GM21367 (cell line): ENCODE data around the gene SACS.
A peak's percentile ranks its signal among the peaks of the same experiment; 100 is the strongest.

Experiments used
- ATAC-seq: cut with Tn5 transposase; IDR thresholded peaks from one replicate; pipeline ENCODE4 v1.9.1; 2021; ENCODE audit not compliant: unreplicated experiment

SACS gene, protein sequence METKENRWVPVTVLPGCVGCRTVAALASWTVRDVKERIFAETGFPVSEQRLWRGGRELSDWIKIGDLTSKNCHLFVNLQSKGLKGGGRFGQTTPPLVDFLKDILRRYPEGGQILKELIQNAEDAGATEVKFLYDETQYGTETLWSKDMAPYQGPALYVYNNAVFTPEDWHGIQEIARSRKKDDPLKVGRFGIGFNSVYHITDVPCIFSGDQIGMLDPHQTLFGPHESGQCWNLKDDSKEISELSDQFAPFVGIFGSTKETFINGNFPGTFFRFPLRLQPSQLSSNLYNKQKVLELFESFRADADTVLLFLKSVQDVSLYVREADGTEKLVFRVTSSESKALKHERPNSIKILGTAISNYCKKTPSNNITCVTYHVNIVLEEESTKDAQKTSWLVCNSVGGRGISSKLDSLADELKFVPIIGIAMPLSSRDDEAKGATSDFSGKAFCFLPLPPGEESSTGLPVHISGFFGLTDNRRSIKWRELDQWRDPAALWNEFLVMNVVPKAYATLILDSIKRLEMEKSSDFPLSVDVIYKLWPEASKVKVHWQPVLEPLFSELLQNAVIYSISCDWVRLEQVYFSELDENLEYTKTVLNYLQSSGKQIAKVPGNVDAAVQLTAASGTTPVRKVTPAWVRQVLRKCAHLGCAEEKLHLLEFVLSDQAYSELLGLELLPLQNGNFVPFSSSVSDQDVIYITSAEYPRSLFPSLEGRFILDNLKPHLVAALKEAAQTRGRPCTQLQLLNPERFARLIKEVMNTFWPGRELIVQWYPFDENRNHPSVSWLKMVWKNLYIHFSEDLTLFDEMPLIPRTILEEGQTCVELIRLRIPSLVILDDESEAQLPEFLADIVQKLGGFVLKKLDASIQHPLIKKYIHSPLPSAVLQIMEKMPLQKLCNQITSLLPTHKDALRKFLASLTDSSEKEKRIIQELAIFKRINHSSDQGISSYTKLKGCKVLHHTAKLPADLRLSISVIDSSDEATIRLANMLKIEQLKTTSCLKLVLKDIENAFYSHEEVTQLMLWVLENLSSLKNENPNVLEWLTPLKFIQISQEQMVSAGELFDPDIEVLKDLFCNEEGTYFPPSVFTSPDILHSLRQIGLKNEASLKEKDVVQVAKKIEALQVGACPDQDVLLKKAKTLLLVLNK (N-terminal part only)

DNA sequence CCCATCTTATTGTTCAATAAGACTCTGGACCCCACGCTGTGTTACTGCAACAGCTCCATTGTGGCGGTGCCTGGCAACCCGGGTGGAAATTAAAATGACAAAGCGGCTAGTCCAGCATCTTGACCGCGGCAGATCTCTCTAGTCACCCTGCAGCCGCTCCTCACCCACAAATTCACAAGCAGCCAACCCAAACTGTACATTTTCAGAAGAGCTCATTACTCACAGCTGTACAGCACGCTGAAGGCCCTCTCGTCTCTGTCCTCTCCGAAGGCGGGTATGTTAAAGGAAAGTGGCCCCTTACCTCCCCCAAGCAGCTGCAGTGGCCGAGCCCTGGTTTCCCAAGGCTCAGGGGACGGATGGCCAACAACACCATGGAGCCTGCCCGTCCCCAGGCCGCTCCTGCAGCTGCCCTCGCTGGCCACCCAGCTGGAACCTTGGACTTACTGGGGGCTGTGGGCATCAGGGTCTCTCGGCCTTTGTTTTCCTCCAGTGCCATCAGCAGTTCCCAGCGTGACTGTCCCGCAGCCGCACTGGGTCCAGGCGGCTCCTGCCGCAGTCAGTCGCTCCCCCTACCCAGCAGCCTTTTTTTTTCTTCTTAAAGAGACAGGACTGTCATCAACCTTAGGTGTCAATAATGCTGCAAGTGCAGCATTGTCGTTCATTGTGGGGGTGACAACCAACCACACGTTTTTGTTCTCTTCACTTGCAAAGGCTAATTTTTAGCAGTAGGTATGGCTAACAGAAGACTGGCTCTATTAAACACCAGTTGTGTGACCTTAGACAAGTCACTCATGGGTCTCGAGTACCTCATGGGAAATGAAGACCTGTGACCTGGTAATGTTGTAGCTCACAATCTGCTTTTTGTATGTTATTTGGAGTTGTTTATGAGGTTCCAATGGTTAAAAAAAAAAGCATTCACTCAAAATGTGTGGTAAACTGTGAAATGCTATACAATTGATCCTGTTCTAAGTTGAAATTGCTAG lies at the start of gene SACS:
Gene SACS (minus strand): TSS at position 532 of the 983 bp plus-strand sequence. CDS start 22,463 bp downstream, outside the sequence.
- ATAC-seq: no peak

GRCh38 chr13:23480324-23480723 lies 46.8 kb upstream of the SACS start:
- no peak for ATAC-seq

DNA sequence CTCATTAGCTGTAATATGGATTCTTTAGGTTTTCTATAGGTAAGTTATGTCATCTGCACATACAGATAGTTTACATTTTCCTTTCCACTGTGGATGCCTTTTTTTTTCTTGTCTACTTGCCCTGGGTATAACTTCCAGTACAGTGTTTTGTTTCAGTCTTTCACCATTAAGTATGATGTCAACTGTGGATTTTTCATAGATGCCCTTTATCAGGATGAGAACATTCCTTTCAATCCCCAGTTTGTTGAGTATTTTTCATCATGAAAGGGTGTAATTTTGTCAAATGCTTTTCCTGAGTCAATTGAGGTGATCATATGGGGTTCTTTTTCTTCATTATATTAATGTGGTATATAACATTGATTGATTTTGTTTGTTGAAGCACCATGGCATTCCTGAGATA lies 43.6 kb upstream of the SACS start:
- ATAC-seq: no peak

DNA sequence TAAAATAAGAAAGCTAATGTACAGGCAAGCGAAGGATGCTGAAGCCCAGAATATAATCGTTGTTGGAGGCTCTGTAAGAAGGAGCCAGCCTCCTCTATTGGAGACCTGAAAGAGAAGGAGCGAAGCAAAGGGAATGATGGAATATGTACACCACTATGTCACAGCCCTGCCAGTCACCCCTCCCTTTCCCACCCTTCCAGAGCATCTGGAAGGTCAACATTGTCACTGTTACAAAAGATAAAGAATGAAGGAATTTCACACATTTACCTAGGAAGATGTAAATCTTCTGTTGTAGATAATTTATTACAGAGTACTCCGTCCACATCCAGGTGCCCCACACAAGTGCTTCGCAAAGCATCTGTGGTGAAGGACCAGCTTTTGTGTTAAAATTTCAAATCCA lies 39.7 kb upstream of the SACS start:
- ATAC-seq: no peak

DNA sequence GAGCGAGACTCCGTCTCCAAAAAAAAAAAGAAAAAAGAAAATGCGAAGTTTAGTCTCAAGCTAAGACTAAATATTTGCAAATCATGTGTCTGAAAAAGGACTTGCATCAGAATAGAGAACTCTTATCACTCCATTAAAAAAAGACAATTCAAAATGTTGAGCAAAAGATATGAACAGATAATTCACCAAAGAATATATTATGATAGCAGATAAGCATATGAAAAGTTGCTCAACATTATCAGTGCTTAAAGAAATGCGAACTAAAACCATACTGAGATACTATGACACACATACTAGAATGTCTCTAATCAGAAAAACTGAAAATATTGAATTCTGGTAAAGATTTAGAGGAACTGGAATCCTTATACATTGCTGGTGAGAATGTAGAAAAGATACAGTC lies 38.7 kb upstream of the SACS start:
- no peak for ATAC-seq

- ATAC-seq: no peak
Measured at GRCh38 chr13:23470790-23471614, 37.5 kb upstream of the SACS start.

GRCh38 chr13:23469951-23470421 lies 36.5 kb upstream of the SACS start:
- ATAC-seq: no peak

DNA sequence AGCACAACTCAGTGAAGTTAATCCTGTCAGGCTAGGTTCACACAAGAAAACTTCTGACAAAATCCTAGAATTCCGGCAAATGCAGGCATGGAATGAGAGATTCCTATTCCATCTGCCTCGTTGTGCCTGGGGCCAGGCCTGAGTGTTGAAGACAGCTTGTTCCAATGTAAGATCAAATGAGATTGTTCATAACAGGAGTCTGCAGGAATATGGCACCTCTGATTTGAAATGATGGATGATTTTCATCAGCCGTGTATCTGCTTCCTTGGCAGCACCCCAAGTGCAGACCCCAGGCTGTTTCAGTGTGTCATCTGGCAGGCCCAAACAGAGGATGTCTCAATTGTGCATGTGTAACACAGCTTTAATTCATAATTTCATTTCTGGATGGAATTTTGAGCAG lies 35.3 kb upstream of the SACS start:
- ATAC-seq: no peak

GRCh38 chr13:23467932-23468278 lies 34.4 kb upstream of the SACS start:
- no peak for ATAC-seq

DNA sequence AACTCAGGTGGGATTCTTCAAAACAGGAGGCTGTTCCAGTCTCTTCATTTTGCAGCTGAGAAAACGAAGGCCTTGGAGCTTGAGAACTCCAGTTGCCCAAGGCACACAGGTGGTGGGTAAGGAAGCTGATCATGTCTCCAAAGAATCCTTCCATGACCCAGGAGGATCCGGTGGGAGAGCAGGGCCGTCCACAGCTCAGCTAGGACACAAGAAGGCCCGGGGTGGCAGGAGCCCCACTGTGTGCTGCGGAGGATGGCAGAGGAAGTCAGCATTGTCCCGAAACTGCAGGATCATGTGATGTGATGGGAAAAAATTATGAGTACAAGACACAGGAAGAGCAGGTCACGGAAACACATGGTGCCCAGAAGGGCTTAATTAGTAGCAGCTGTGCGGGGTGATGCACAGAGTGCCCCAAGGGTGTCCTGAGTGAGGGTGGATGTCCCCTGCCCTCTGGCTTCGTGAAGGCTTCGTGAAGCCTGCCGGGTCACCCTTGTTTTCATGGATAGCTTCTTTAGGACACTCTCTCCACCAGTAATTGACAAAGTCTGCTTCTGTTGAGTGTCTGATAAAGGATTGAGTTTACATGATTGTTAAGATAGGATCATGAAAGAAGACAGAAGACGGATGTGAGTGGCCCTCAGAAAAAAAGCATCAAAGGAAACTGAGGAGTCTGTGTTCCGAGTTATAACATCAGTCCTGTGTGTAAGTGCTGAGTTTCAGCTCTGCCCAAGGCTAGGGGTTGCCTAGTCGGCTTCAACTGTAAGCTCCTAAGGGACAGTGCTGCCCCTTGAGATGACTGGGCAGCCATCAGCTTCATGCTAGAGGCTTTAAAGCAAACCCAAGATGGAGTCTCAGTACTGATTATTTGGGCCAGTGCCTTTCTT lies 33.8 kb upstream of the SACS start:
- no peak for ATAC-seq

GRCh38 chr13:23466144-23467002 lies 32.9 kb upstream of the SACS start:
- ATAC-seq: peak; percentile 88

GRCh38 chr13:23463661-23464060 lies 30.2 kb upstream of the SACS start:
- no peak for ATAC-seq

DNA sequence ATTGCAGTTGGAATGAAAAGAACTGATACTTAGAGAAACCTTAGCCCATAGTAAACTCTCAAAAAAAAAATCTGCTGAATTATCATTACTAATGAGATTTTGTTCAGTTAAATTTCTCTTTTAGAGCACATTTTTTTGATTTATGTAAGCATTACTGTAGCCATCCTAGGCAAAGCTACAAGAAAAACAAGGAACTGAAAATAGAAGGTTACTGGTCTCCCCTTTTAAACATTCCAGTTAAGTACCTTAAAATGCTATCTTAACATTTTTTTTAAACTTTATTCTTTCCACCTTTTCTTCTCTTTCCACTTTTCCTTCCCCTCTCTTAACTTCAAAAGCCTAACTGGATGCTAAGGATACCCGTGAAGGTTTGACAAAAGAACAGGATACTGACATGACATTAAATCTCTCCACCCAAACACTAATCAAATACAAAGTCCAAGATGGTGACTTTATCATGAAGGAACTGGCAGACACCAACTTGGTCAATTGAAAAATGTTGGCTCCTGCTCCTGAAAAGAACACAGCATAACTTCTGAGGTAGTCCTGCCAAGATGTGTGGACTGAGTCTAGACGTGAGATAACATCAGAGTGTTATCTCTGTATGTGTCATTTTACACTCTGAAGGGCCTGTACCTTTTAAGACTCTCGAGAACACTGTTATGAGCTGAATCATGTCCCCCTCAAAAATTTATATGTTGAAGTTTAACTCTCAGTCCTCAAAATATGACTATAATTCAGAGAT lies 29.5 kb upstream of the SACS start:
- ATAC-seq: no peak

- ATAC-seq: no peak
Measured at GRCh38 chr13:23461544-23461943, 28.0 kb upstream of the SACS start.

- no peak for ATAC-seq
Measured at GRCh38 chr13:23460921-23461320, 27.4 kb upstream of the SACS start.

DNA sequence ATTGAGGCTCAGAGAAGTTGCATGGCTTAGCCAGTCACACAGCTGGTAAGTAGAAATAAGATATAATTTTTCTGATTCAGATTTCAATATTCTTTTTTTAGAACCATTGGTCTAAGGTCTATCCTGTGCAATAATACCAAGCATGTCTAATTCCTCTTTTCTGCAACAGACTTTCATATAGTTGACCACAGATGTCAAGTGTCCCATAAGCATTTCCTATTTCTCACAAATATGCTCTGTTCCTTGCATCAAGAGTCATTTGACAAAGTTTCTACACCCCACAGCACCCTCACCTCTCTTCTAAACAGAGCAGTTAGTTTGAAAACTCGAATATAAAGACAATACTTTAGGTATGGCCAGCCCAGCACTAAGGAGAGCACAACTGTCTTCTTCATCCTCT lies 26.8 kb upstream of the SACS start:
- ATAC-seq: peak; percentile 75

DNA sequence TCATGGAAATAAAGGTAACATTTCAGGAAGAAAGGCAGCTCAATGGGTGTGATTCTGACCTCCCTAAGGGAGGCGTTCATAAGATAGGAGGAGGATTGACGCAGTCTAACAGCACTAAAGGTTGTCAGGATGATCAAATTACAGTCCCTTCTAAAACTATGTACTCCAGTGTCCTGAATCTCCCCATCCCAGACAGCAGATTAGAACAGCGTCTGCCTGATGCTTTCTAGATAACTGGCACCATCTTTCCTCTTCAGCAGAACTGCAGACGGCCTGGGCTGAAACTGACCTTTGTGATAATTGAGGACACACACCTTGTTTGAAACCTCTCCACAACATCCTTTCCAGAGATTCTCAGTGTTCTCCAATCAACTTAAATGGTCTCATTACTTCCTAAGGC lies 25.5 kb upstream of the SACS start:
- ATAC-seq: no peak
